ENCODE measurements around the gene EMC1.

Gene EMC1

GRCh38 chr1:19254416-19254815, 3.1 kb upstream of the EMC1 start:
- DNase-seq (no peak), ATAC-seq (ENCODE audit: insufficient read depth, low read depth) (no peak)
- Histone ChIP-seq H3K79me2 (ENCODE audit: insufficient read depth, low read length) (peaks cover 69% of the 10 kb centered on the region), H4K20me1 (ENCODE audit: insufficient read depth, low read length) (peaks cover 61% of the 10 kb centered on the region), H2AFZ (ENCODE audit: low read depth, low read length) (no peak overlapping the region), H3K9me3 (ENCODE audit: insufficient read depth, low read length, severe bottlenecking) (no peaks in the 10 kb centered on the region), H3K9ac (ENCODE audit: low read depth, low read length) (no peak overlapping the region), H3K4me2 (ENCODE audit: insufficient read depth, low read length) (peak overlapping the region; percentile 90; the same call in 1 of the 2 replicates), H3K27me3 (ENCODE audit: insufficient read depth, low read length, poor library complexity) (no peaks in the 10 kb centered on the region), H3K36me3 (ENCODE audit: insufficient read depth, low read length) (peaks cover 53% of the 10 kb centered on the region), H3K4me1 (ENCODE audit: insufficient read depth, low read length) (peaks cover 36% of the 10 kb centered on the region), H3K27ac (ENCODE audit: low read length) (no peak overlapping the region), H3K4me3 (ENCODE audit: low read depth in 1 of 2, low read length in 2 of 2) (no peak overlapping the region)
- TF ChIP-seq CTCF (IDR thresholded peaks at IDR 0.05; ENCODE audit: borderline replicate concordance, extremely low read depth, low read length, poor library complexity, severe bottlenecking) (no peak), EZH2 (IDR thresholded peaks at IDR 0.05; ENCODE audit: borderline replicate concordance, low read depth, low read length, severe bottlenecking) (no peak)

GRCh38 chr1:19250629-19251304, 557 bp downstream of the EMC1 start:
- ATAC-seq (ENCODE audit: insufficient read depth, low read depth): no peak
- peak overlapping the region; percentile 97 for H2AFZ ChIP-seq (ENCODE audit: low read depth, low read length)
- H4K20me1 ChIP-seq (ENCODE audit: insufficient read depth, low read length): peaks cover 39% of the 10 kb centered on the region
- H3K9ac ChIP-seq (ENCODE audit: low read depth, low read length): peak overlapping the region; percentile 77
- H3K4me1 ChIP-seq (ENCODE audit: insufficient read depth, low read length): peaks cover 39% of the 10 kb centered on the region
- H3K27ac ChIP-seq (ENCODE audit: low read length): peak overlapping the region; percentile 94
- H3K27me3 ChIP-seq (ENCODE audit: insufficient read depth, low read length, poor library complexity): no peaks in the 10 kb centered on the region
- H3K36me3 ChIP-seq (ENCODE audit: insufficient read depth, low read length): peaks cover 20% of the 10 kb centered on the region
- peaks cover 98% of the 10 kb centered on the region for H3K79me2 ChIP-seq (ENCODE audit: insufficient read depth, low read length)
- H3K9me3 ChIP-seq (ENCODE audit: insufficient read depth, low read length, severe bottlenecking): no peaks in the 10 kb centered on the region
- H3K4me2 ChIP-seq (ENCODE audit: insufficient read depth, low read length): peak overlapping the region; percentile 90
- H3K4me3 ChIP-seq (ENCODE audit: low read depth in 1 of 2, low read length in 2 of 2): peak overlapping the region; percentile 78 to 99
- TF ChIP-seq EZH2 (IDR thresholded peaks at IDR 0.05; ENCODE audit: borderline replicate concordance, low read depth, low read length, severe bottlenecking) (no peak), CTCF (IDR thresholded peaks at IDR 0.05; ENCODE audit: borderline replicate concordance, extremely low read depth, low read length, poor library complexity, severe bottlenecking) (no peak)
- DNase-seq: no peak

GRCh38 chr1:19240673-19241538, 10.4 kb downstream of the EMC1 start:
- DNase-seq: peak; percentile 65
- Histone ChIP-seq H4K20me1 (ENCODE audit: insufficient read depth, low read length) (0 out of 2 replicates have a peak, but pooled peaks cover 4% of the 10 kb centered on the region), H2AFZ (ENCODE audit: low read depth, low read length) (no peak overlapping the region), H3K27me3 (ENCODE audit: insufficient read depth, low read length, poor library complexity) (no peaks in the 10 kb centered on the region), H3K27ac (ENCODE audit: low read length) (no peak overlapping the region), H3K9ac (ENCODE audit: low read depth, low read length) (no peak overlapping the region), H3K4me2 (ENCODE audit: insufficient read depth, low read length) (no peak overlapping the region), H3K36me3 (ENCODE audit: insufficient read depth, low read length) (peaks cover 82% of the 10 kb centered on the region), H3K4me3 (ENCODE audit: low read depth in 1 of 2, low read length in 2 of 2) (no peak overlapping the region), H3K79me2 (ENCODE audit: insufficient read depth, low read length) (peaks cover 3% of the 10 kb centered on the region; the same call in 1 of the 2 replicates), H3K9me3 (ENCODE audit: insufficient read depth, low read length, severe bottlenecking) (no peaks in the 10 kb centered on the region), H3K4me1 (ENCODE audit: insufficient read depth, low read length) (no peaks in the 10 kb centered on the region)
- TF ChIP-seq EZH2 (IDR thresholded peaks at IDR 0.05; ENCODE audit: borderline replicate concordance, low read depth, low read length, severe bottlenecking) (no peak), CTCF (IDR thresholded peaks at IDR 0.05; ENCODE audit: borderline replicate concordance, extremely low read depth, low read length, poor library complexity, severe bottlenecking) (peak; percentile 94)
- peak; percentile 93 for ATAC-seq (ENCODE audit: insufficient read depth, low read depth)
